LHCN-M2 (cell line): Measurements from ENCODE around the gene USP6NL. TPM values are rescaled to one million over a fixed set of nuclear protein-coding genes. Genes with fewer than 3 reads are reported as not detected.
"Not testable (repeated sequence)": the region's sequence is repeated elsewhere in the genome, so short reads cannot be mapped to it uniquely, and the experiment has no call there.

Source experiments
- DNase-seq: peaks from one replicate; pipeline ENCODE4 v3.0.0-alpha.2; 2012; ENCODE audit warnings: low read depth
- total RNA-seq: library from RNA; depleted of rRNA; stranded (reverse); fragments of >200 nt; gene quantifications from 2 replicates; pipeline ENCODE4 v1.2.3, GENCODE V29; 2014

USP6NL gene
- total RNA-seq, 1 experiment from 2014 or later, result 11.4 TPM

- DNase-seq, result no peak
Measured at GRCh38 chr10:11520892-11521291, 90.6 kb downstream of the USP6NL start.

GRCh38 chr10:11517150-11517549 is 94.3 kb downstream of the USP6NL start:
- DNase-seq, result no peak

- DNase-seq, result no peak
Measured at GRCh38 chr10:11516431-11516746, 95.1 kb downstream of the USP6NL start.

GRCh38 chr10:11515596-11516430 is 95.6 kb downstream of the USP6NL start:
- peak; percentile 54 for DNase-seq

- DNase-seq, result no peak
Measured at GRCh38 chr10:11513727-11514126, 97.7 kb downstream of the USP6NL start.

GRCh38 chr10:11512596-11512995 is 98.9 kb downstream of the USP6NL start:
- DNase-seq, result no peak

- DNase-seq, result no peak
Measured at GRCh38 chr10:11511321-11511720, 100.1 kb downstream of the USP6NL start.

- DNase-seq, result no peak
Measured at GRCh38 chr10:11510736-11511135, 100.7 kb downstream of the USP6NL start.

GRCh38 chr10:11510281-11510680 is 101.2 kb downstream of the USP6NL start:
- no peak for DNase-seq

GRCh38 chr10:11509036-11509435 is 102.4 kb downstream of the USP6NL start:
- DNase-seq, result no peak

GRCh38 chr10:11506247-11506789 is 105.1 kb downstream of the USP6NL start:
- no peak for DNase-seq

- no peak for DNase-seq
Measured at GRCh38 chr10:11505639-11506038, 105.8 kb downstream of the USP6NL start.

GRCh38 chr10:11504566-11505285 is 106.7 kb downstream of the USP6NL start:
- no peak for DNase-seq

- no peak for DNase-seq
Measured at GRCh38 chr10:11501600-11501999, 109.8 kb downstream of the USP6NL start.

- DNase-seq, result no peak
Measured at GRCh38 chr10:11499425-11500071, 111.9 kb downstream of the USP6NL start.

- DNase-seq, result no peak
Measured at GRCh38 chr10:11498399-11498798, 113.1 kb downstream of the USP6NL start.

- DNase-seq, result not testable (repeated sequence)
Measured at GRCh38 chr10:11494923-11495322, 116.5 kb downstream of the USP6NL start.

- no peak for DNase-seq
Measured at GRCh38 chr10:11493646-11494045, 117.8 kb downstream of the USP6NL start.

- no peak for DNase-seq
Measured at GRCh38 chr10:11491087-11491486, 120.4 kb downstream of the USP6NL start.

- DNase-seq, result peak; percentile 82
Measured at GRCh38 chr10:11489591-11489990, 121.9 kb downstream of the USP6NL start.

- peak; percentile 26 for DNase-seq
Measured at GRCh38 chr10:11488126-11488525, 123.3 kb downstream of the USP6NL start.
